ENCODE results near the gene SETD5.

DNA sequence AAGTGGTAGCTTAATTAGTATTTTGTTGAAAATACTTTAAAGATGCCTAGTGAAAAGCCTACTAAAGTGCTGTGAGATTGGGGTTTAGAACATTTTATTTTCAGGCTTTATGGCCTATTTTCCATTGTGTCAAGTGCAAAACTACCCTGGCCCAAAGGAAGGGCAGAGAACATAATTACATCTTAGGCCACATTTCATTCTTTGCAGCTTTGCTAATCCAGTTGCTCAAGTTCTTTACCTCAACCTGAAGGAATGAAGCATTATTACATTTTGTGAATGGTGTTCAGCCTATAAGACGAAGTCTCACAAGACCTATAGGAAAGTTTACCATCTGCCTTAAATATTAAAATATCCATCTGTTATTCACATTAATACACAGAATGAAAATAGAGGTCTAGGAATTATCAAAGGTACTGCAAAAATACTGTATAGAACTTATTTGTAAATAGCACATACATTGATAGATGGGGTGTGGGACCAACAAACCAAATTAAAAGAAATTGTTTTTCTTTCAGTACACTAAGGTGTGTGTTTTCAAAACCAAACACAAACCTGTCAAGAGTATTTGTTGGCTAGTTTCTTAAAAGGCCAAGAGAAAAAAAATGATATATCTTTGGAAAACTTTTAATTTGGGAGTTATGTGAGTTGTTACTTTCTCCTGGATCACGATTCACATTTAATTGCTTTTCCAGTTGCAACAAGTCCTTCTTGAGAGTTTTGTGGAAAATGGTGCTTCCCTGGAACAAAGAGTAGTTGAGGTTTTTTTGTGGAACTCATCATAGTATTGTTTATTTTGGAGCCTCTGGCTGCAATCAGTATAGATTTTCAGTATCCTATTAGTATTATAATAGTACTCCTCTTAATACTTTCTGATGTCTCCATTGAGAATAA lies 12.0 kb upstream of the SETD5 start:
- TF ChIP-seq, protein P1, sequence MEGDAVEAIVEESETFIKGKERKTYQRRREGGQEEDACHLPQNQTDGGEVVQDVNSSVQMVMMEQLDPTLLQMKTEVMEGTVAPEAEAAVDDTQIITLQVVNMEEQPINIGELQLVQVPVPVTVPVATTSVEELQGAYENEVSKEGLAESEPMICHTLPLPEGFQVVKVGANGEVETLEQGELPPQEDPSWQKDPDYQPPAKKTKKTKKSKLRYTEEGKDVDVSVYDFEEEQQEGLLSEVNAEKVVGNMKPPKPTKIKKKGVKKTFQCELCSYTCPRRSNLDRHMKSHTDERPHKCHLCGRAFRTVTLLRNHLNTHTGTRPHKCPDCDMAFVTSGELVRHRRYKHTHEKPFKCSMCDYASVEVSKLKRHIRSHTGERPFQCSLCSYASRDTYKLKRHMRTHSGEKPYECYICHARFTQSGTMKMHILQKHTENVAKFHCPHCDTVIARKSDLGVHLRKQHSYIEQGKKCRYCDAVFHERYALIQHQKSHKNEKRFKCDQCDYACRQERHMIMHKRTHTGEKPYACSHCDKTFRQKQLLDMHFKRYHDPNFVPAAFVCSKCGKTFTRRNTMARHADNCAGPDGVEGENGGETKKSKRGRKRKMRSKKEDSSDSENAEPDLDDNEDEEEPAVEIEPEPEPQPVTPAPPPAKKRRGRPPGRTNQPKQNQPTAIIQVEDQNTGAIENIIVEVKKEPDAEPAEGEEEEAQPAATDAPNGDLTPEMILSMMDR (IDR thresholded peaks at IDR 0.05) = no peak
- no peak for TF ChIP-seq POLR2A (IDR thresholded peaks at IDR 0.05)
- no peak for TF ChIP-seq POLR2AphosphoS5 (IDR thresholded peaks at IDR 0.05)
- no peak for TF ChIP-seq EP300 (IDR thresholded peaks at IDR 0.05)
